Left ventricle myocardium superior (tissue), 1 donor: ENCODE measurements around the gene SLC17A3. TPM values are rescaled to one million over a fixed set of nuclear protein-coding genes. Genes with fewer than 3 reads are reported as not detected.

Source experiments
- total RNA-seq: library from RNA; stranded (reverse); fragmentation: NEBNext Ultra II Directional; extraction: Animal tissue kit (Norgen Biotek cat#: 25700); gene quantifications from one replicate; pipeline ENCODE4 v1.2.1, GENCODE V29; 2021
- donor health status: DM: no; HTN: yes; CAD: no; lungs with severe emphysema.

The SLC17A3 gene
- total RNA-seq, 1 donor from 2014 or later = not detected

Other genes with a start within 250 kb of the SLC17A3 start
- gene SCGN, start 222.0 kb downstream of the SLC17A3 start, total RNA-seq = 0.79 TPM
- not detected for gene SLC17A4, start 119.5 kb downstream of the SLC17A3 start, total RNA-seq
- gene SLC17A1, start 42.2 kb downstream of the SLC17A3 start, total RNA-seq = not detected
- gene SLC17A2, start 56.4 kb upstream of the SLC17A3 start, total RNA-seq = not detected
- gene TRIM38, start 88.6 kb upstream of the SLC17A3 start, total RNA-seq = 2.7 TPM
- 4.5 TPM for gene HFE, start 213.2 kb upstream of the SLC17A3 start, total RNA-seq